HG02970 (cell line): Measurements from ENCODE around the gene AFMID.
"Not testable (repeated sequence)": the region's sequence is repeated elsewhere in the genome, so short reads cannot be mapped to it uniquely, and the experiment has no call there.

Experiments used
- ATAC-seq: cut with Tn5 transposase; IDR thresholded peaks from one replicate; pipeline ENCODE4 v1.9.1; 2021; ENCODE audit warnings: mild to moderate bottlenecking, moderate library complexity, moderate number of reproducible peaks; ENCODE audit not compliant: unreplicated experiment, low FRiP score

Gene AFMID

DNA sequence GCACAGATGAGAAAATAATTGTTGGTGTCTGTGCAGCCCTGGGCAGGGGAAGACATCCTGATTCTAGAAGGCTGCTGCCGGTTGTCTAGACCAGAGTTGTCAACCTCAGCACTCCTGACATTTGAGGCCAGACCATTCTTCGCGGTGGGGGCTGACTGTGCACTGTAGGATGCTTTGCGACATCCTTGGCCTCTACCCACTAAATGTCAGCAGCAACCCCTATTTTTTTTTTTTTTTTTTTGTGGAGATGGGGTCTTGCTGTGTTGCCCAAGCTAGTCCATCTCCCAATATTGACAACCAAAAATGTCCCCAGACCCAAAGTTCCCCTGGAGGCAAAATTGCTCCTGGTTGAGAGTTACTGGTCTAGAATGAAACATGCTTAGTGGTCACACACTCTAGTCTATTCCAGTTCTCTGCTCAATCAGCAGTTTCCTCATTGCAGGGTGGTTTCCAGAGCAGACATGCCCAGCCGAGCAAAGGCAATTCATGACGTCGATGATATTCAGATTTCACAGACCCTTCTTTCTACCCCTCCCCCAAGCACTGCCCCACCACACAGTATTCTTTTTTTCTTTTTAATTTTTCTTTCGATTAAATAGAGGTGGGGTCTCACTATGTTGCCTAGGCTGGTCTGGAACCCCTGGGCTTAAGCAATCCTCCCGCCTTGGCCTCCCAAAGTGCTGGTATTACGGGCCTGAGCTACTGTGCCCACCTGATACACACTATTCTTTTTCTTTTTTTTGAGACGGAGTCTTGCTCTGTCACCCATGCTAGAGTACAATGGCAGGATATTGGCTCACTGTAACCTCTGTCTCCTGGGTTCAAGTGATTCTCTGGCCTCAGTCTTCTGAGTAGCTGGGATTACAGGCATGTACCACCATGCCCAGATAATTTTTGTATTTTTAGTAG is 32.0 kb upstream of the AFMID start:
- ATAC-seq, result peak; percentile 67

DNA sequence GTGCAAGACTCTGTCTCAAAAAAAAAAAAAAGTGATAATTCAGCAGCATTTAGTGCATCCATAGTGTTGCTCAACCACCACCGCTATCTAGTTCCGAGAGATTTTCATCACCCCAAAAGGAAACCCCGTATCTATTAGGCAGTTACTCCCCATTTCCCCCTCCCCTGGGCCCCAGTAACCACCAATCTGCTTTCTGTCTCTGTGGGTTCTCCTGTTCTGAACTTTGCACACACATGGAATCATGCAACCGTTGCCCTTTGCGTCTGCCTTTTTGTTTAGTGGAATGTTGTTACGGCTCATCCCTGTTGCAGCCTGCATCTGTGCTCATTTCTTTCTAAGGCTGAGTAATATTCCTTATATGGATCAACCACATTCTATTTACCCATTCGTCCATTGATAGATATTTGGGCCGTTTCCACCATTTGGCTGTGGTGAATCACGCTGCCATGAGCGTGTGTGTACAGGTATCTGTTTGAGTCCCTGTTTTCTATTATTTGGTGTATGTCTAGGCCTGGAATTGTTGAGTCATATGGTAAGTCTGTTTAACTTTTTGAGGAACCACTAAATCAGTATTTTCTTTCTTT is 27.5 kb upstream of the AFMID start:
- no peak for ATAC-seq

DNA sequence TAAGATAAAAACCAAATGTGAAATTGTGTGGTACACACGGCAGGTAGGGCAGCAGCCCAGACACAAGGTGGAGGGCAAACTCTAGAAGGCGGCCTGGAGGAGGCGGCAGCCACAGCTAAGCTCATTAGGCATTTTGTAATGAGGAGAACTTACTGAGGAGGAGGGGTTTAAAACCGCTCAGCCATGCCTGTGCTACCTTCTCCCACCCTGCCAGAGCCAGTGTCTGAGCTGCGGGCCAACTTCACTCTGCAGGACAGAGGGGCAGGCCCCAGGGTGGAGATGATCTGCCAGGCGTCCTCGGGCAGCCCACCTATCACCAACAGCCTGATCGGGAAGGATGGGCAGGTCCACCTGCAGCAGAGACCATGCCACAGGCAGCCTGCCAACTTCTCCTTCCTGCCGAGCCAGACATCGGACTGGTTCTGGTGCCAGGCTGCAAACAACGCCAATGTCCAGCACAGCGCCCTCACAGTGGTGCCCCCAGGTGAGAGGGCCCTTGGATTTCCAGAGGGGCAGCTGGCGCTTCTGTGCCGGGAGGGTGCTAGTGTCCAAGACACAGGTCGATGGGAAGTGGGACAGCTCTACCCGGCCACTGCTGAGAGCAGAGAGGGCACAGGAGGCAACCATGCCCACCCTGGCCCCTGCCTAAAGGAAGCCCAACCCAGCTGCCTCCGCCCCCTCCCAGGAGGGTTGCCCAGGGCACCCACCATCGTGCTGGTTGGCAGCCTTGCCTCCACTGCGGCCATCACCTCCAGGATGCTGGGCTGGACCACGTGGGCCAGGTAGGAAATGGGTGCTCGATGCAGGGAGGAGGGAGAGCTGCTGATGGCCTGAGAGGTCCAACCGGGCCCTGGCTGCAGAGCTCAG is 23.0 kb upstream of the AFMID start:
- no peak for ATAC-seq

DNA sequence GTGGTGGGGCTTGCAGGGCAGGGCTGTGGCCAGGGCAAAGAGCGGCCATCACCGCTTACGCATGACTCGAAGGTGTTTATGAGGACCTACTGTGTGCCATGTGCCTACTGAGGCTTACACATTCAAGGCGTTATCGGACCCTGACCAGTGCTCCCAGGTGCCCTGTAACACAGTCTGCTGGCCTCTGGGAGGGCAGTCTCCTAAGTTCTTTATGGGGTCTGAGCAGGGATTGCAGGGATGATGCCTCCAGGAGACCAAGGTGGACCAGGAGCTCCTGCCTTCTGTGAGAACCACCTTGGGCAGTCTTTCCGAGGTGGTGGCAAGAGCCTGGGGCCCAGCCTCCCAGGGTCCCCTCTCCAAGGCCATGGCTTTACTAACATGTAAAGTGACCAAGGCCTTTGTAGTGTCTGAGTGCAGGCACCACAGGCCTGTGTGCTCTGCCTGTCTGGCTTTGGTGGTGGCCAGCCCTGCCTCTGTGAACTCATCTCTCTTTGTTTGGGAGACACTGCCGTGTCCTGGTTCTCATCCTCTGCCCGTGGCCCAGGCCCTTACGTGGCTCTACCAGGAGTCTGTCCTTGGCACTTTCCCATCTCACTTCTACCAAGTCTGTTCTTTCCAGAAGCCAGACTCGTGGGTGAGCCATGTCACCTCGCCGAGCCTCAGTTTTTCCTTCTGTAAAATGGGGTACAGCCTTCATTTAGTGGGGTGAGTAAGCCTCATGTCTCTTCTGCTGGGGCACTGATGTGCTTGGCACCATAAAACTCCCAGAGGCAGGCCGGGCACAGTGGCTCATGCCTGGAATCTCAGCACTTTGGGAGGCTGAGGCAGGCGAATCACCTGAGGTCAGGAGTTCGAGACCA is 22.2 kb upstream of the AFMID start:
- ATAC-seq, result no peak

DNA sequence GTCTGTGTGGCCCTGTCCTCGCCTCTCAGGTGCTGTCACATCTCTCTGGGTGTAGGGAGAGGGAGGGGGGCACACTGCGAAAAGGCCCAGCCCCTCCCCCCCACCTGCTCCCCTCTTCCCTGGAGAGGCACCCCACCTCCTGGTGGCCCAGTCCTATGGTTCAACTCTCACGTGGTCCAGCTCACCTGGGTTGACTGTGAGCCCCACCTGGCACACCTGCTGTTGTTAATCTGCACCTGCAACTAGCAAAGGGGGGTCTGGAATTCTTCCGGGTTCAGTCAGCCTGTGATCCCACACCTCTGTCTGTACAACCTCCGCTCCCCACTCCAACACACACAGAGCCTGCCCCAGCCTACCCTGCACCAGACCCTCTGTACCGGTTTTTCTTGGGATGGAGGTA is 20.7 kb upstream of the AFMID start:
- no peak for ATAC-seq

DNA sequence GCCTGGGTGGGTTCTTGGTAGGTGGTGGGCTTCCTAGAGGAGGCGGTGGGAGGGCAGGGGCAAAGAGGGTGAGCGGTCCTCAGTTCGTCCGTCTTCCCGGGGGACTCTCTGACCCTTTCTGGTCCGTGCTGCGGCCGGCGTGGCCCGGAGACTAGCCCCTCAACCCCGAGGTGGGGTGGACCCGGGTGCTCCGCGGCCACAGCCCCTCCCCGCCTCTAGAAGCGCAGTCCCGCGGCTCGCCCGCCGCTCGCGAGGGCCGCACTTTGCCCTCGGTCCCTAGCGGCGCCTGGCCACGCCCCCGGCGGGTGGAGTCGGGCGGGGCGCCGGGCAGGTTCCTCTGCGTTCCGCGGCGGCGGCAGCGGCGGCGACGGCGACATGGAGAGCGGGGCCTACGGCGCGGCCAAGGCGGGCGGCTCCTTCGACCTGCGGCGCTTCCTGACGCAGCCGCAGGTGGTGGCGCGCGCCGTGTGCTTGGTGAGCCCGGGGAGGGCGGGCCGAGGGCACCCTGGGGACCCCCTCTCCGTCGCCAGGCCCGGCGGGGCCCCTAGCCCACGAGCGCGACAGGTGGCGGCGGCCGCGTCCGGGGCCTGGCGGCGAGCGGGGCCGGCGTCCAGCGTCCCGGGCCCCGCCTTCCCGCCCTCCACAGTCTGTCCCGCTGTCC is 18.8 kb upstream of the AFMID start, which contains the start of gene SYNGR2:
Gene SYNGR2 (plus strand): TSS at position 340 of the 661 bp plus-strand sequence. CDS start 36 bp downstream, at position 376.
- ATAC-seq, result peak; percentile 54

DNA sequence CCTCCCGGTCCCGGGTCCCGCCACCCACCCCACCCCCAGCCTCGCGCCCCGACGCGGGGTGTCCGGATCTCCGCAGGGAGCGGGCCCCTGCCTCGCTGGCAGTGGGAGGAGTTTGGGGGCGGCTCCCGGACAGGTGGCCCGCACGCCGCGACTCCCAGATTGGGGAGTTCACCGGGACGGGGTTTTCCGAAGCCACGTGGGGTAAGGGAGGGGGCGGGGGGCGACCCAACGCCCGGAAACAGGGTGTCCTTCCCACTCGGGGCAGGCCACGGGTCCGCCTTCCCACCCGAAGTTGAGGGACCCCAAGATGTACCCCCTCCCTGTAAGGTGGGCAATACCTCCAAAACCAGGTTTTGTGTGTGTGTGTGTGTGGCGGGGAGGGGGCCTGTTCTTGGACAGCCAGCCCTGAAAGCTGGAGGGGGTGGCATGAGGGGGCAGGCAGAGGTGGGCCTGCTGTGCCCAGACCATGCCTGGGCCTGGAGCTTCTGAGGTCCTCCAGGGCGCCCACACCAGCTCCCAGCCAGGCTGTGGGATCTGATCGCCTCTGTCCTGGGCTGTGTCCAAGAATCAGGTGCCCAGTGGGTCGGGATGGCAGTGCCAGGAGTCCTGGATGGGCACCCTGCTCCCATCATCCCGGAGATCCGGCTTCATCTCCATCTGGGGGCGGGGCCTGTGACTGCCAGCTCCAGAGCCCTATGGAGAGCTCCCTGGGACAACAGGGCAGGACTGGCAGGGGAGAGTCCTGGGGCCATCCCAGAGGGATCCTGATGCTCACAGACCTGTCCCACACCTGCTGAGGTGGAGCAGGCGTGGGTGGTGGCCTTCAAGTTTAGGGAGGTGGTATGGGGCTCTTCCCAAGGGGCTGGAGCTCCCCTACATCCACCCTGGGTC is 18.0 kb upstream of the AFMID start:
- ATAC-seq, result peak; percentile 29

DNA sequence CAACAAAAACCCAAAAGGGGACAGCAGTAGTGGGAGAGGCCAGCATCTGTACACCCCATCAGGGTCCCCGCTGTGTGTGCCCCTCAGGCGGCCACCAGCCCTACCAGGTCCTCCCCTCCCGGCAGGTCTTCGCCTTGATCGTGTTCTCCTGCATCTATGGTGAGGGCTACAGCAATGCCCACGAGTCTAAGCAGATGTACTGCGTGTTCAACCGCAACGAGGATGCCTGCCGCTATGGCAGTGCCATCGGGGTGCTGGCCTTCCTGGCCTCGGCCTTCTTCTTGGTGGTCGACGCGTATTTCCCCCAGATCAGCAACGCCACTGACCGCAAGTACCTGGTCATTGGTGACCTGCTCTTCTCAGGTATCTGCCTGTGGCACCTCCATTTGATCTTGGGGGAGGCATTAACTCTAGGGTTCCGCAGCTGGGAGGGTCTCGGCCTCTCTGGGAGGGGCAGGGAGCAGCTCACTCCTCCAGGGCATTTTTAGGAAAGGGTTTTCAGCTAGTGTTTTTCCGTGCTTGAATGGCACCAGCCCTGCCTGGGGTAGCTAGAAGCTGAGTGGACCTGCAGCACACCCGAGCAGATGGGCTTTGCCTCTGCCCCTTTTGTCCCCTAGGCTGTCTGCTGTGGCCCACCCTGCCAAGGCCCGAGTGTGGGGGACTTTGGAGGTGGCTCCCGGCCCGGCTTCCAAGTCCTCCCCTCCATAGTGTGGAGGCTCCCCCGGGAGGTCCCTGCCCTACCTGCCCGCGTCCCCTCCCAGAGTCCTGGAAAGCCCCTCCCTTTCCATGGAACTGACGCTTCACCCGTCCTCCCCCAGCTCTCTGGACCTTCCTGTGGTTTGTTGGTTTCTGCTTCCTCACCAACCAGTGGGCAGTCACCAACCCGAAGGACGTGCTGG is 16.2 kb upstream of the AFMID start:
- no peak for ATAC-seq

DNA sequence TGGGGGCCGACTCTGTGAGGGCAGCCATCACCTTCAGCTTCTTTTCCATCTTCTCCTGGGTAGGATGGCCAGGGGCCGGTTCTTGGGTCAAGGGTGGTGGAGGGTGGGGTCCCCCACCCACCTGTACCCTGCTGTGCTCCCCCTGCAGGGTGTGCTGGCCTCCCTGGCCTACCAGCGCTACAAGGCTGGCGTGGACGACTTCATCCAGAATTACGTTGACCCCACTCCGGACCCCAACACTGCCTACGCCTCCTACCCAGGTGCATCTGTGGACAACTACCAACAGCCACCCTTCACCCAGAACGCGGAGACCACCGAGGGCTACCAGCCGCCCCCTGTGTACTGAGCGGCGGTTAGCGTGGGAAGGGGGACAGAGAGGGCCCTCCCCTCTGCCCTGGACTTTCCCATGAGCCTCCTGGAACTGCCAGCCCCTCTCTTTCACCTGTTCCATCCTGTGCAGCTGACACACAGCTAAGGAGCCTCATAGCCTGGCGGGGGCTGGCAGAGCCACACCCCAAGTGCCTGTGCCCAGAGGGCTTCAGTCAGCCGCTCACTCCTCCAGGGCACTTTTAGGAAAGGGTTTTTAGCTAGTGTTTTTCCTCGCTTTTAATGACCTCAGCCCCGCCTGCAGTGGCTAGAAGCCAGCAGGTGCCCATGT is 15.4 kb upstream of the AFMID start:
- ATAC-seq, result not testable (repeated sequence)

DNA sequence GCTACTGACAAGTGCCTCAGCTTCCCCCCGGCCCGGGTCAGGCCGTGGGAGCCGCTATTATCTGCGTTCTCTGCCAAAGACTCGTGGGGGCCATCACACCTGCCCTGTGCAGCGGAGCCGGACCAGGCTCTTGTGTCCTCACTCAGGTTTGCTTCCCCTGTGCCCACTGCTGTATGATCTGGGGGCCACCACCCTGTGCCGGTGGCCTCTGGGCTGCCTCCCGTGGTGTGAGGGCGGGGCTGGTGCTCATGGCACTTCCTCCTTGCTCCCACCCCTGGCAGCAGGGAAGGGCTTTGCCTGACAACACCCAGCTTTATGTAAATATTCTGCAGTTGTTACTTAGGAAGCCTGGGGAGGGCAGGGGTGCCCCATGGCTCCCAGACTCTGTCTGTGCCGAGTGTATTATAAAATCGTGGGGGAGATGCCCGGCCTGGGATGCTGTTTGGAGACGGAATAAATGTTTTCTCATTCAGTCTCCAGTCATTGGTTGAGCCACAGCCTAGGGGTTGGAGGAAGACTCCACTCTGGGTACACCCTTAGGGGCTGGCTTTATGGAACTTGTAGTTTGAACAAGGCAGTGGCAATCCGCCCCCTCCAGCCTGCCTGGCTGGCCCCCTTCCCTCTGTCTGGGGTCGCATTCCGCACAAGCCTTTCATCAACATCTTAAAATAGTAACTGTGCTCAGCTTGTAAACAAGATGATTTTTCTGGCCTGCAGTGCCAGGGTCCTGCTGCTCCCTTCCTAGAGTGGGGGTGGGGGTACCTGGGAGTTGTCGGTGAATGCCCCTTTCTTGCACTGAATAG is 14.7 kb upstream of the AFMID start:
- ATAC-seq, result no peak

DNA sequence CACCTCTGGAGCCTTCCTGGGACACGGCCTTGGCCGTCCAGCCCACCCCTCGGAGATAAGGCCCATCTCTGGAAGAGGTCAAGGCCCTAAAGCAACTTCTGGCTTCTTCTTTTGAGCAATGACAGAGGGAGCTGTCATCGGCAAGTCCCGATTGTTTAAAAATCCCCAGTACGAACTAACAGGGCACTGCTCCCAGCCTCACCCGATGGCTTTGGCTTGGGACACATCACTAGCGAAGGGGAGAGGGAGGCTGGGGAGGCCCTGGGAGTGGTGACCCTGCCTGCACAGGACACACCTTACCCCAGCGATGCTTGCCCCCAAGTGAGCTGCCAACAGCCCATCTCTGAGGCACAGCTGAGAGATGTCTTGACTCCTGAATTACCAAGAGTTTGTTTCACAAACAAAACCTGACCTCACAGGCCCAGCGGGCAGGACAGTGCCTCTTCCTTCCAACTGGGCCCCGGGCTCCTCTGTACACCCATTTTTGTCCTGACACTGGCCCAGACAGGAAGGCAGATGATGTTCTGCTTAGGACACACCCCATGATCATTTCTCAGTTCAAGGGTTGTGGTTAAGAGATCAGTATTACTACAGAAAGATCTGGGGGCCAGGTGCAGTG is 14.0 kb upstream of the AFMID start:
- ATAC-seq, result no peak

DNA sequence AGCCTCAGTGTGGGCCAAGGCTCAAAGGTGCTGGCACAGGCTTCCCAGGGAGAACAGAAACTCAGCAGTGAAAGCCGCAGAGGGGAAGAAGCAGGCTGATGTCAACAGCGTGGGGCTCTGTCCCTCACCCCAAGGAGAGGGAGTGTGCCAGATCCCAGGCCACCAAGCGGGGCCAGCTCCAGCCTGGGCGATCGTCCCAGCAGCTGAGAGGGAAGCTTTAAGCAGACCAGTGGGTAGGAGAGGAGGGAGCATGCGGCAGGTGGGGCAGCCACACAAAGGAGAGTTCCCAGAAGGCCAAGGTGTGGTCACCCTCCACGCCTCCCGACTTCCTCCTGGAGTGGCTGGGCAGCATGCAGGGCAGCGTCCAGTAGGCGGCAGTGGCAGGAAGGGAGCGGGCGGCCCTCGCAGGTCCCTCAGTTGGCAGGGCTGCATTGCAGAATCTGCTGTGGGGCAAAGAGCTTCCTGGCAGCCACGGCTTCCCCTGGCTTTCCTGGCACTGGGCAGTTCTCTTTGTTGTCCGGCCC is 12.8 kb upstream of the AFMID start:
- no peak for ATAC-seq

DNA sequence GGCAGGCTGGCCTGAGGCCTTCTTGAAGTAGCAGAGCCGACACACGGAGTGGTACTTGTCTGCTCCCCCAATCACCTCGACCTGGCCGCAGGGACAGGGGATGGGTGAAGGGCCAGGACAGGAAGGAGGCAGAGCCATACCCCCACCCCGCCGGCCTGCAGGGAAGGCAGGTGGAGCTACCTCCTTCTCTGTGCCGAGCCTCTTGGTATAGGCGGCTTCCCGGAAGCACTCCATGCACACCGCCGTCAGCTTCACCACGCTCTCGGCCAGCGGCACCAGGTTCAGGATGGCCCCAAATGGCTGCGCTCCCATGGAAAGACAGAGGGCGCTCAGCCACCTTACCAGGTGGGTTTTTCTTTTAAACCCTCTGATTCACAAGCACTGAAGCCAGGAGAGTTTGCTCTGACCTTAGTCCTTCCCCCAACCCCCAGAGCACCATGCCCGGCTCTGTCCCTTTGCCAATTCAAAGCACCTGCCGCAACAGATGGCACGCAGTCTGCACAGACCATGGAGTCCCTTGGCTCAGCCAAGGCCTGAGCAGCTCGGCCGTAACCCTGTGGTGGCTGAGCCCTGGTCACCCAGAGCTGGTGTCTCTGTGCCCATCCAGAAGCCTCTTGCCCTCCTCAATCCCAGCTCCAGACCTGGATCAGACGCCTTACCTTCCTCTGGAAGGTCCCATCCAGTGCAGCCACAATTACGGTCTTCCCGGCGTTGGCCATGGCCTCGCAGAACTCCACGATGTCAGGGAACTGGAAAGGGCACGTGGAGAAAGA is 12.1 kb upstream of the AFMID start:
- ATAC-seq, result no peak

DNA sequence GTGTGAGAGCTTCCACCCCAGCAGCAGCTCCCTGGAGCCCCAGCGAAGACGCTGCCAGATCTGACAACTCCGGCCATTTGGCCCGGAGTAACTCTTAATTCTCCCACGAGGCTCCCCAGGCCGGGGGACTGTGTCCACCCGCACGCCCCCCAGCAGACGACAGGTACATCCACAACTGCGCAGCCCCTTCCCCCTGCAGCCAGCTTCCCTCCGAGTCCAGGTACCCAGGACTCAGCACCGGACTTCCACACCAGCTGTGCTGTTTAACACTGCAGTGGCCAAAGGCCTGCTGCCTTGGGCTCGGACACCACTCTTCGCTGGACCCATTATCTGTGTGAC is 11.6 kb upstream of the AFMID start:
- no peak for ATAC-seq

DNA sequence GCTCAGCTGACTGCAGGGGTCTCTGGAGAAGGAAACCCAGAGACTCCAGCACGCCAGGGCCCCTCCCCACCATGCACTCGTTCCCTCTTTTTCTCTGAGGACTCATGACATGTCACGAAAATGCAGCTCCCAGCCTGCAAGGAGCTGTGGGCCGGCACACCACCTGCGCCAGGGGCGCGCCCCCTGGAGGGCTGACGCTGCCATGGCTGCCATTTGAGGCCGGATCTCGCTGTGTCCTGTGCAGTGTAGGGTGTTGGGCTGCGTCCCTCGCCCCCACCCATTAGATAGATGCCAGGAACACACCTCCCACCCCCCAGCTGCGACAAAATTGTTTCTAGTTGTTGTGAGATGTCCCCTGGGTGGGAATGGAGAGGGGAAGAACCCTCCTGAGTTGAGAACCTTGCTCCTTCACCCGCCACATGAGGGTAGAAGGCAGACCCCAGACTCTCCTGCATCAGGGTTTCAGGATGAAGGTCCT is 10.6 kb upstream of the AFMID start:
- ATAC-seq, result no peak
